Astrocyte of the cerebellum (primary cell): Measurements from ENCODE around the gene ZNF469.
A peak's percentile ranks its signal among the peaks of the same experiment; 100 is the strongest.

ENCODE experiments used
- DNase-seq: peaks from one replicate; pipeline ENCODE4 v3.0.0-alpha.2; 2011; ENCODE audit warnings: low read depth
- H3K4me3 ChIP-seq: 2 replicates; pipeline ENCODE4 v1.5.1; 2011; ENCODE audit warnings: mild to moderate bottlenecking, low read depth, low read length, moderate library complexity
- CTCF ChIP-seq: IDR thresholded peaks from 2 replicates; pipeline ENCODE4 v1.5.1; 2012; ENCODE audit warnings: low read length, low read depth, moderate library complexity, mild to moderate bottlenecking; ENCODE audit errors: missing control alignments
- in situ Hi-C: cut with HindIII; loops from 2 replicates; pipeline ENCODE4 v1.10.0; 2017; ENCODE audit warnings: low sequenced_read_pairs

Gene ZNF469

GRCh38 chr16:88338111-88338510 is 44.6 kb upstream of the ZNF469 start:
- in situ Hi-C loops: no loop called here
- TF ChIP-seq CTCF: peak; percentile 16
- no peak for DNase-seq
- H3K4me3 ChIP-seq: no peak overlapping the region

- H3K4me3 ChIP-seq: no peak overlapping the region
- no peak for TF ChIP-seq CTCF
- no peak for DNase-seq
- in situ Hi-C loops: no loop called here
These were observed 43.9 kb upstream of the ZNF469 start for GRCh38 chr16:88338896-88339295.

GRCh38 chr16:88339930-88340754 is 42.6 kb upstream of the ZNF469 start:
- in situ Hi-C loops: no loop called here

GRCh38 chr16:88340755-88341150 is 42.0 kb upstream of the ZNF469 start:
- no peak overlapping the region for H3K4me3 ChIP-seq
- DNase-seq: no peak
- in situ Hi-C loops: no loop called here
- no peak for TF ChIP-seq CTCF

More at GRCh38 chr16:88339930-88340754, 42.6 kb upstream of the ZNF469 start:
- no peak overlapping the region for H3K4me3 ChIP-seq
- no peak for DNase-seq
- no peak for TF ChIP-seq CTCF

- DNase-seq: no peak
- in situ Hi-C loops: no loop called here
- no peak for TF ChIP-seq CTCF
- no peak overlapping the region for H3K4me3 ChIP-seq
These were observed 41.0 kb upstream of the ZNF469 start for GRCh38 chr16:88341551-88342290.

GRCh38 chr16:88342491-88342890 is 40.3 kb upstream of the ZNF469 start:
- DNase-seq: no peak
- no peak overlapping the region for H3K4me3 ChIP-seq
- no peak for TF ChIP-seq CTCF
- in situ Hi-C loops: no loop called here
